Endothelial cell of hepatic sinusoid (primary cell): ENCODE data around the gene GRIN3B.
"Not testable (repeated sequence)": the region's sequence is repeated elsewhere in the genome, so short reads cannot be mapped to it uniquely, and the experiment has no call there.

ENCODE experiments used
- in situ Hi-C: cut with HindIII; loops from 2 replicates; pipeline ENCODE4 v1.10.0; 2017; ENCODE audit warnings: low sequenced_read_pairs

The GRIN3B gene

DNA sequence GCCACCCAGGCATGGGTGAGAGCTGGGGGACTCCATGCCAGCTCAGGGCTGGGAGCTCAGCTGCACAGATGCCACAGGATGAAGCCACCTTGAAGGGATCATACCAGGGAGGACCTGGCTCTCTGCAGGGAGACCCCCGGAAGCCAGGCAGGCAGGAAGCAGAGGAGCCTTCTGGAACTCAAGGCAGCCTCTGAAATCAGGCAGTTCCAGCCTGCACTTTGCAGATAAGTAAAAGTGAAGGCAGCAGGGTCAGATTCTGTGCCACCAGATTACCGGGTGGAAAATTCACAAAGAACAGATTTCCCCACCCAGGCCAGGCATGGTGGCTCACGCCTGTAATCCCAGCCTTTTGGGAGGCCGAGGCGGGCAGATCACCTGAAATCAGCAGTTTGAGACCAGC, 18.2 kb downstream of the GRIN3B start:
- in situ Hi-C loops, result no loop called here

DNA sequence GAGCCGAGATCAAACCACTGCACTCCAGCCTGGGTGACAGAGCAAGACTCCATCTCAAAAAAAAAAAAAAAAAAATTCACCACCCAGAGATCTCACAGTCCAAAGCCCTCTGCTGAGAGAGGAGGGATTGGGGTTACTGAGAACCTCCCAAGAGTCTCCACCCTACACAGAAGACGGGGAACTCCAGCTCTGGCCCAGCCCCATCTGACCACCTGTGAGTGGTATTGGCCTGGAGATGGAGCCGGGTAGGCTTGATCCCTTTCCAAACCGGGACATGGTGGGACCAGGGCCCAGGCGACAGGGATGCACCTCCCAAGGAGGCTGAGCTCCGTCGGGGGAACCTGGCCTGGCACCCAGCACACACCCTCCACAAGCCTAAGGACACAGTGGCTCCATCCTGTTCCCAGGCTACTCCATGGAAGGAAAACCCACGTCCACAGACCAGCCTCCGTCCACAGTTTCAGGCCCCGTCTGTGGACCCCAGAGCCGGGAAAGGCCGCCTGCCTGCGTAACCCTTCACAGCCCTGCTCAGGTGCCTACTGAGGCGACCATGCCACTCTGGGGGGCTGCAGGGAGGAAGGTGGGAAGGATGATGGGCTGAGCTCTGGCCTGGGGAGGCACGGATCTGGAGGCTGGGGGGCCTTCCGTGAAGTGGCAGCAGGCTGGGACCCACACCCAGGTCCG, 18.9 kb downstream of the GRIN3B start:
- in situ Hi-C loops, result no loop called here

DNA sequence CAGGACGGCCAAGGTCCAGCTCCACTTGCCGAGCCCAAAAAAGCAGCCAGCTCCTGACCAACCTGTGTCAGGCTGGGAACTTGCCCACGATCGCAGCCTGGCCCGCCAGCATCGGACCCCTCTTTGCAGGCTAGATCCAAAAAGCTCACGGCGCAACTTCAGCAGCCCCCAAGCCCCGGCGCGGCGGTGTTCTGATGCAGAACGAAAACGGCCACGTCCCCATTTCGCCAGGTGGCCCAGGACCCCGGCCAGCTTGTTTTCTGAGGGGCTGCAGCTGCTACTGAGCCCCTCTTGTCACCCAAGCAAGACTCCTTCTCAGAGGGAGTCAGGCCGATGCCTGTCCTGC, 19.4 kb downstream of the GRIN3B start:
- in situ Hi-C loops, result no loop called here

DNA sequence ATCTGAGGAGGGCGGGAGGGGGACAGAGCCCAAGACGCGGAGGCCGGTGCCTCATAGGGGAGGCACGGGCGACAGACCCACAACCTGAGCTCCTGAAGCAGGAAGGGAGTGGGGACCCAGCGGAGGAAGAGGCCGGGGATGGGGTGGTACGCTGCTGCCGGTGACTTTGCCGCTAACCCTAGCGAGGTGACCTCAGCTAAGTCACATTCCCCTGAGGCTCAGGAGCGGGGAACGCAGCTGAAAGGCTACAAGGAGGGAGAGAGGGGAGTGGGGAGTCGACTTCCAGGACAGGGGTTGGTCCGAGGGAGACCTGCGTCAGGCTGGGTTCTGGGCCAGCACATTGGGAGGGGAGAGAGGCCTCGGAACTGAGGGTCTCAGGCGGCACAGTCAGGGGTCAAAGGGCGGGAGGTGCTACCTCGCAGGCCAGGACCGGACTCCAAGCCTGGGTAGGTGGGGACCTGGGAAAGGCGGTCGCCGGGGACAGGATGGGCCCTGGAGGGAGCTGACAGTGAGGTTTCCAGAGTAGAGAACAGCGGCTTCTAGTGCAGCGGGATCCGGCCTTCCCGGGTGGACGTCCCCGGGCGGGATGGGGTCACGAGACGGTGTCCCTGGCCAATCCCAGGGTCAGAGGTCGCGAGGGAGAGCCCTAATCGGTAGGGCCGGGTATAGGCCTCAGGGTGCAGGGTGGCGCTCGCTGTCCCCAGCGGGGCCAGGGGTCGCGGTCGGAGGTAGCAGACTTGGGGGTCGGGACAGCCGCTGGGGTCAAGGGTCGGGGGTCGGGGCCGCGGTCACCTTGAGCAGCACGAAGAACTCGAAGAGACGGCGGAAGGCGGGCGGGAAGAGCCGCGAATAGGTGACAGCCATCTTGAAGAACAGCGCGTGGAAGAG, 20.0 kb downstream of the GRIN3B start:
- in situ Hi-C loops, result no loop called here

DNA sequence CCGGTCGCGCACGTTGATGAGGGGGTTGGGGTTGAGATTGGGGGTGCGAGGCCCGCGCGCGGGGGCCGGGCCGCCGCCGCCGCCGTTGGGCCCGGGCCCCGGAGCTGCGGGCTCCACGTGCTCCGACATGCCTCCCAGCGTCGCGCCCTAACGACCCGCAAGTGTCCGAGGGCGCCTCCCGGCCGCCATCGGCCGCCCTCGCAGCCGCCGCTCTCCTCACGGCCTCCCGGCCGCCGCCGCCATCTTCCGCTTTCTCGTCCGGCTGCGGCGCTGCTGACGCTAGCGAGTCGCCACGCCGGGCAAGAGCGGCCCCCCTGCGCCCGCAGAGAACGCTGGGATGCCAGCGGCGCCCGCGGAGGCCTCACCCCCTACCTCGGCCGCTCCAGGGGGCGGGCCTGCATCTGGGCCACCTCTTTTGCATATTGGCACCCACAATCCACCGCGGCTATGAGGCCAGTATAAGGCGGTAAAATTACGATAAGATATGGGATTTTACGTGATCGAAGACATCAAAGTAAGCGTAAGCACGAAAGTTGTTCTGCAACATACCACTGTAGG, 20.7 kb downstream of the GRIN3B start, which contains the start of gene TMEM259:
Gene TMEM259 (minus strand): TSS at position 256 of the 558 bp plus-strand sequence. CDS start 127 bp downstream, at position 129.
- in situ Hi-C loops, result no loop called here

DNA sequence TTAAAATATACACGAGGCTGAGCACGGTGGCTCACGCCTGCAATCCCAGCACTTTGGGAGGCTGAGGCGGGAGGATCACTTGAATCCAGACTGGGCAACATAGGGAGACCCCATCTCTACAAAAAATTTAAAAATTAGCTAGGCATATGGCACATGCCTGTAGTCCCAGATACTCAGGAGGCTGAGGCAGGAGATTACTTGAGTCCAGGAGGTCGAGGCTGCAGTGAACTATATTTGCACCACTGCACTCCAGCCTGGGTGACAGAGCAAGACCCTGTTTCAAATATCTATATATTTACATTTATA, 23.6 kb downstream of the GRIN3B start:
- in situ Hi-C loops, result not testable (repeated sequence)

DNA sequence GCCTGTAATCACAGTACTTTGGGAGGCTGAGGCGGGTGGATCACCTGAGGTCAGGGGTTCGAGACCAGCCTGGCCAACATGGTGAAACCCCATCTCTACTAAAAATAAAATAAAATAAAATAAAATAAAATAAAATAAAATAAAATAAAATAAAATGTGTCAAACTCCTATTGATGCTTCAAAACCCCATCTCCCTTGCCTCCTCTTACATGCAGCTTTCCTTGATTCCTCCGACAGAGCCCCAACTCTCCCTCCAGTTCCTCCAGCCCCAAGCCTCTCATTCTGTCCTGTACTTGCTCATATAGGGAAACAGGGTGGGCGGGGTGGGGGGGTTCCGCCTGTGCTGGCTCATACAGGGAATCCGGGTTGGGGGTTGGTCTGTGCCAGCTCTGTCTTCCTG, 24.9 kb downstream of the GRIN3B start:
- in situ Hi-C loops, result not testable (repeated sequence)

DNA sequence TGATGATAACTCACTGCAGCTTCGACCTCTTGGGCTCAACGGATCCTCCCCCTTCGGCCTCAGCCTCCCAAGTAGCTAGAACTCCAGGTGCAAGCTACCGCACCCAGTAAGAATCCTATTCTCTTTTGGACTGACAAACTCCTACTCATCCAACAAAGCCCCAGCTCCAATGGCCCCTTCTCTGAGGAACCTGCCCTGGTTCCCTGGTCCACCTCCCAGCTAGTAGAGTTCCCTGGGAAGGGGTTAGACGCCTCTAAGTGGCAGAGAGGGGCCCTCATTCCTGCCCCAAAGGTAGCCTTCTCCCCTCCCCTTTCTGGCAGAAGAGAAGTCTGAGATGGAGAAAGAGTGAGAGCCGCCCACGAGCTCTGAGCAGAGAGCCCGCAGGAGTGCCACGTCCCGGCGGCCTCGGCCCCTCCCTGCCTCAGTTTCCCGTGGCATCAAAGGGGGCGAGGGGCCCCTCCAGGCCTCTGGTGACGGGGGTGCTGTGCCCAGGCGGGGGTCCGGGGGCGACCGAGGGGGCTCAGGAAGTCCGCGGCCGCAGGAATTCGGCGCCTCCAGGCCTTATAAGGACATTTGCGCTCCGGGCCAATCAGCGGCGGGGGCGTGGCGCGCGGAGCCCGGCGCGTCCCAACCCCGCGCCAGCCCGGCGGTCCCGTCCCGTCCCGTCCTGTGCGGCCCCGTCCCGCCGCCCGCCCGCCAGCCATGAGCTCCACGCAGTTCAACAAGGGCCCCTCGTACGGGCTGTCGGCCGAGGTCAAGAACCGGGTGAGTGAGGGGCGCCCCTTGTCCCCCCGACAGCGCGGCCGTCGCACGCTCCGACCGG, 26.0 kb downstream of the GRIN3B start, which contains the start of gene CNN2:
Gene CNN2 (plus strand): TSS at position 649 of the 823 bp plus-strand sequence. CDS start 54 bp downstream, at position 703.
- in situ Hi-C loops, result no loop called here

DNA sequence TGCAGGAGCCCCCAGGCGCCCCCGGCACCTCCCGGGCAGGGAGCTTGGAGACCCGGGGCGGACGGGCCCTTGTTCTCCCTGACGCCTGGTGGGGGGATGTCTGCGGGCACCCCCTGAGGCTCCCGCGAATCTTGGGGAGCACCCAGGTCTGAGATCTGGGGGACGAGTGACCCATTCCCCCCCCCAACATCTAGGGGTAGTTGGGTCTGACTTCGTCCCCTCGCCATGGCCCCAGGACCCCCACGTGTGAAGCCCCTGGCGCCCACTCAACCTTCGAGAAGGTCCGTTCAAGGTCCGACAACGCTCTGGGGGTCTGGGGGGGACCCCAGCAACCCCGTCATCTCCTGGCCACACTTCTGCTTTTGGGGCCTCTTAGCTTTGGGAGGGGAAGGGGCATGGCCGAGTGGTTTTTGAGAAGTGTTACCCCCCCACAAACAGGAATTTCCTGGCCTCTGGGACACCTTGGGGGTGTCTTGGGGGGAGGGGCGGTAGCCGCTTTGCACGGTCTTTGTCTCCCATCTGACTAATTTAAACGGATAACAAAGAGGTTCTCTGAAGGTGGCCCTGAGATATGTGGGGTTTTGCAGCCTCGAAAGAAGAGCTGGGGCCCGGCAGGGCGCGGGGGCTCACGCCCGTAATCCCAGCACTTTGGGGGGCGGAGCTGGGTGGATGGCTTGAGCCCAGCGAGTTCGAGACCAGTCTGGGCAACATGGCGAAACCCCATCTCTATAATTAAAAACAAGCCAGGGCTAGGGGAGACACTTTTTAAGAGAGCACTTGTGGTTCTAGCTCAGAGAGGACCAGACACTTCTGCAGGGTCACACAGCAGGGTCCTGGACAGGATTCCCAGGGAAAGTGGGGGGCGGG, 26.8 kb downstream of the GRIN3B start:
- in situ Hi-C loops, result no loop called here

DNA sequence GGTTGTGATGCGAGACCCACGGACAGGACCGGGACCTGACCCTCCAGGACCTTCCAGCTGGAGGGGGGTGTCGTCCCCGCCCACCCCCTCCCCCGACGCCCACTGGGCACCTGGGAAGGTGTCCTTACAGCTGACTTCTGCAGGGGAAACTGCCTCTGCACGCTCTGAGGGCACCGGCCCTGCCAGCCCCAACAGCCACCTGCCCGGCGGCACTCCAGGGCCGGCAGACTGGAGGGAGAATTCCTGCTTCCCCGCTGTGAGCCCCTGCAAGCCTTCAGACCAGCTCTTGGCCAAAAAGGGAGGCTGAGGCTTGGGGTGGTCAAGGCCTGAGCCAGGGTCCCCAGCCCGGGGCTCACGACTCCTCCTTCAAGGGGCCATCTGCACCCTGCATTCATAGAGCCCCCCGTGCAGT, 27.4 kb downstream of the GRIN3B start:
- in situ Hi-C loops, result no loop called here

DNA sequence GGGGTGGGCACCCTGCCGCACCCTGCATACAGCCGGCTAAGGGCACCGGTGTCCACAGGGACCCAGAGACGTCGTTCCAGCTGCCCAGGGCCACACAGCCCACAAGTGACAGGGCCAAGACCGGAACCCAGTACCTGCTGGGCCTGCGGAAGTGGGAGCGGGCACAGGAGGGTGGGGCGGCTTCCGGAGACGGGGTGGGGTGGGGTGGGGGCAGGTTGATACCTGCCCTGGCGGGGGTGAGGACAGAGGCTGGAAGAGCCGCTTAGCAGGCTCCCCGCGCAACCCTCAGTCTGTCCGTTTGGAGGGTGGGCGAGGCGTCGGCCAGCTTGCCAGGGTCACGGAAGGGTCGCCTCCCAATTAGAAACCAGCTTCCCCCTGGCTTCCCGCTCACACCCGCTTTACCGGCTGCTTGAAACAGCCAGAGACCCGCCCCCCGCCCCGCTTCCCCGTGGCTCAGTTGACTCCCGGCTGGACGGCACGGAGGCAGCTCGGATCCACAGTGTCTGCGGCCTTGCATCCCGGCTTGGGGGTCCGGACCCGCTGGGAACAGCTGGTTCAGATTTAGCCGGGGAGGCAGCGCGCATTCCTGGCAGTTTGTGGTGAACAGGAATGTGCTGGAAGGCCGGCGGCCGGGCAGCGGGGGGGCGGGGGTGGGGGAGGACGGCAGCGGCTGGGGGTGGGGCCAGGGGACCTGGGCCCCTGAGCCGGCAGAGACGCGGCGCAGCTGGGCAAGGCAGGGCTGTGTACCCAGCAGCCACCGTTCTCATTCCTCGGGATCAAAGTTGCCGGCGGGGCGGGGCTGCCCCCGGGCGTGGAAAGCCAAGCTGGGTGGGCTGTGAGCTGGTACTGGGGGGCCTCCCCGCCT, 28.1 kb downstream of the GRIN3B start:
- in situ Hi-C loops, result no loop called here

DNA sequence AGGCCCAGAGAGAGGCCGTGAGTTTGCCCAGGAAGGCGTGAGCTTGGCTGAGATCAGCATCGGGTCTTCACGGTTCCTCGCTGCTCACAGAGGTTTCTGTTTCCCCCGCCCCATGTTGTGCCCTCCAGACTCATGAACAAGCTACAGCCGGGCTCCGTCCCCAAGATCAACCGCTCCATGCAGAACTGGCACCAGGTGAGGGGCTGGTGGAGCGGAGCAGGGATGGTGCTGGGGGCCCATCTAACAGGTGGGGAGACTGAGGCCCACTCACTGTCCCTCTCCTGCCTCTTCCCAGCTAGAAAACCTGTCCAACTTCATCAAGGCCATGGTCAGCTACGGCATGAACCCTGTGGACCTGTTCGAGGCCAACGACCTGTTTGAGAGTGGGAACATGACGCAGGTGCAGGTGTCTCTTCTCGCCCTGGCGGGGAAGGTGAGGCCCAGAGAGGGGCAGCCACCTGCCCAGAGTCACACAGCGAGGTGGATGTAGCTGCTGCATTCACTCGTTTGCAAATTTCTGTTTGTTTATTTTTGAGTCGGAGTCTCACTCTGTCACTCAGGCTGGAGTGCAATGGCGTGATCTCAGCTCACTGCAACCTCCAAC, 32.1 kb downstream of the GRIN3B start:
- in situ Hi-C loops, result no loop called here

DNA sequence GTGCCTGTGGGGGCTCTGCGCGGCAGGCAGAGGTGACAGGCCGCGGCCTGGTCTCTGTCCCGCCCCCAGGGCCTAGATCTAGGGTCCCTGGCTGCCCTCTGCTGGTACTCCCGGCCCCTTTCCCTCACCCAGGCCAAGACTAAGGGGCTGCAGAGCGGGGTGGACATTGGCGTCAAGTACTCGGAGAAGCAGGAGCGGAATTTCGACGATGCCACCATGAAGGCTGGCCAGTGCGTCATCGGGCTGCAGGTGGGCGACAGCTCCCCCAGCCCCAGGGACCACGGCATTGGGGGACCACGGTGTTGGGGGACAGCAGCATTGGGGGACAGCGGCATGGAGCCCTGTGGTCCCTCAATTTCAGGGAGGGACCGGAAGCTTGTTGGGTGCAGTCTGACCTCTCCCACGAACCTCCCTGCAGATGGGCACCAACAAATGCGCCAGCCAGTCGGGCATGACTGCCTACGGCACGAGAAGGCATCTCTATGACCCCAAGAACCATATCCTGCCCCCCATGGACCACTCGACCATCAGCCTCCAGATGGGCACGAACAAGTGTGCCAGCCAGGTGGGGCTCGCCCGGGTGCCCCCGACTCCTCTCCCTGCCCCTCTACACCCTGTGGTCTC, 35.9 kb downstream of the GRIN3B start:
- in situ Hi-C loops, result no loop called here

DNA sequence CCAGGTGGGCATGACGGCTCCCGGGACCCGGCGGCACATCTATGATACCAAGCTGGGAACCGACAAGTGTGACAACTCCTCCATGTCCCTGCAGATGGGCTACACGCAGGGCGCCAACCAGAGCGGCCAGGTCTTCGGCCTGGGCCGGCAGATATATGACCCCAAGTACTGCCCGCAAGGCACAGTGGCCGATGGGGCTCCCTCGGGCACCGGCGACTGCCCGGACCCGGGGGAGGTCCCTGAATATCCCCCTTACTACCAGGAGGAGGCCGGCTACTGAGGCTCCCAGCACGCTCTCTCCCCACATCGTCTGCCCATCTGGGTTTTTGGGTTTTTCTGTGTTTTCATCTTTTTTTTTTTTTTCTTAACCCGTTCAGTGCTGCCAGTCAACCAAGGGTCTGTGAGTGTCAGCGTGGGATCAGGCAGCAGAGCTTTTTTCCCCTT, 37.4 kb downstream of the GRIN3B start:
- in situ Hi-C loops, result no loop called here

DNA sequence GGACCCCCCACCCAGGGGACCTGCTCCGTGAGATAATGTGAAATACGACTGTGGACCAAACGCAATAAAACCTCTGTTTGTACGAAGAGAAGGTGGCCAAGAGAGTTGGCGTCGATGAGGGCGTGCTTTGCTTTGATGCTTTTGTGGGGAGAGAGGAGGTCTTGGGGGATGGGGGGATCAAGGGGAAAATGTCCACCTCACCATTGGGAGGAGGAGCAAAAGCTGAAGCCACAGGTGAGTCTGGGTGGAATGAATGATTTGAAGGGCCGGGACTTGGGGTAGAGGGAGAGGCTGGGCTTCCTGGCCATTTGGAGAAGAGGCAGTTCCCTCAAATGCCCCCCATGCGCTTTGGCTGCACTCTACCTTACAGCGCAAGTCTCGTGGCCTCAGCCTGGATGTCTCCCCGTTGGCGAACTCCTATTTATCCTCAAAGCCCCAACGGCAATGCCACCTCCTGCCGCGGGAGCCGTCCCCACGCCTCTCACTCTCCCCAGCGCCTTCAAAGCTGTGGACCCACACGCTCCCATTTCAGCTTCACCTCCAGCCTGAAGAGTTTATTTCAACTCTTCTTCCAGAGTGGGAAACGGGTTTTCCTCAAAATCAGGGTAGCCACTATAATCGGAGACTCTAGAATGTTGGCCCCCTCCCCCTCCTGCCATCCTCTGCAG, 38.9 kb downstream of the GRIN3B start:
- in situ Hi-C loops, result no loop called here

DNA sequence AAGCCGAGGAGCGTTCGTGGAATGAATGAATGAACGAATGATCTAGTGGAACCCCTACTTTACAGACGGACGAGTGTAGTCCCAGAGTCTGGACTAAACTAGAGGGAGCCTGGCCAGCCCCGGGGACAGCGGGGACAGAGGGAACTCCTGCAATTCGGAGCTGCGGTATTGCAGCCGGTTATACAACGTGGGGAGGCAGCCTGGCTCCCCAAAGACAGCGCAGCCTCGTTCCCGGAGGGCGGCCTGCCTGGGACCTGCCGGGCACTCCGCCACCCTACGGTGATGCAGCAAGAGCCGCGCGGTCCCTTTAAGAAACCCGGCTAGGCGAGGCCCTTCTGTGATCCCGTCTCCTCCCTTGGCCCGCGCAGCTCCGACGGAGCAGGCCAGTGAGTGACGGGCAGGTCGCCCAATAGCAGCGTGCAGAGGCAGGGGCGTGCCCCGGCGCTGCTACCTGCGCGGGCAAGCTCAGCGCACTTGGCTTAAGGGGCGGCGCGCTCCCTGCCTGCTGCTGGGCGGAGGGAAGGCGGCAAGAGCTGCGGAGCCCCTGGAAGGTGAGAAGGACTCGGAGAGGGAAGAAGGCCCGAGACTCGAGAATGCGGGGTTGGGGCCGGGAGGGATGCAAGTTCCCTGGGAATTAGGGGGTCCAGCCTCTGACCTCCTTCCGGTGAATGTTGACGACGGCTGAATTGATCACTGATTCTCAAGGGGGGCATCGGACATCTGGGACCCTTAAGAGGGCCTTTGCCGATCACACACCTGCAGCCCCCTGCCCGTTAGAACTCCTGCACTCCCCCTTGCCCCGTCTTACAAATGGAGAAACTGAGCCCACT, 39.6 kb downstream of the GRIN3B start, which contains the start of gene ABCA7:
Gene ABCA7 (plus strand): TSS at position 462 of the 830 bp plus-strand sequence. CDS start 1,255 bp downstream, outside the sequence.
- in situ Hi-C loops, result no loop called here
